Activated T-cell treated with anti-CD3 and anti-CD28 coated beads, Interleukin-2, amount 50 U/mL, for 72 hours (primary cell): ENCODE results near the gene PAXX. TPM values are rescaled to one million over a fixed set of nuclear protein-coding genes. Genes with fewer than 3 reads are reported as not detected.

Experiments used
- ATAC-seq, 2 donors: fragments of 150-1000 bp; cut with Tn5 transposase; replicated peaks in 1 of 2; 2 replicates each; pipeline ENCODE4 v1.10.0; 2021; ENCODE audit warnings: moderate library complexity in 2 of 2, mild to moderate bottlenecking in 1 of 2
- DNase-seq, 2 donors: peaks; one replicate each; pipeline ENCODE4 v3.0.0; 2021 to 2022; ENCODE audit warnings: mixed read lengths in 1 of 2
- H3K27ac Mint-ChIP-seq: one replicate; pipeline ENCODE4 v1.8.0; 2022; ENCODE audit warnings: mild to moderate bottlenecking, moderate library complexity, mixed read lengths
- H3K27me3 Mint-ChIP-seq: one replicate; pipeline ENCODE4 v1.8.0; 2022; ENCODE audit warnings: low read depth, mixed read lengths
- H3K36me3 Mint-ChIP-seq, 2 donors: one replicate each; pipeline ENCODE4 v1.8.0; 2022; ENCODE audit warnings: mixed read lengths in 2 of 2, mild to moderate bottlenecking in 1 of 2; ENCODE audit not compliant: insufficient read depth in 2 of 2
- H3K4me1 Mint-ChIP-seq: one replicate; pipeline ENCODE4 v1.8.0; 2022; ENCODE audit warnings: low read depth, mixed read lengths
- H3K4me3 Mint-ChIP-seq, 2 donors: one replicate each; pipeline ENCODE4 v1.8.0; 2022; ENCODE audit warnings: mild to moderate bottlenecking in 2 of 2, mixed read lengths in 2 of 2, moderate library complexity in 2 of 2
- H3K9me3 Mint-ChIP-seq, 2 donors: one replicate each; pipeline ENCODE4 v1.8.0; 2022; ENCODE audit warnings: mixed read lengths in 2 of 2
- total RNA-seq, 2 donors: library from RNA; stranded (reverse); gene quantifications; one replicate each; pipeline ENCODE4 v1.2.3, GENCODE V29; 2022

PAXX gene
- total RNA-seq, 2 donors from 2014 or later: 51.8 to 56.9 TPM

GRCh38 chr9:137037483-137037882 is 45.3 kb downstream of the PAXX start:
- no peaks in the 10 kb centered on the region for H3K9me3 Mint-ChIP-seq
- ATAC-seq (no peak), DNase-seq (no peak)
- H3K4me3 Mint-ChIP-seq: no peak overlapping the region
- peaks cover 28% of the 10 kb centered on the region for H3K4me1 Mint-ChIP-seq
- peaks cover 0 to 5% of the 10 kb centered on the region in 2 donors for H3K36me3 Mint-ChIP-seq
- no peaks in the 10 kb centered on the region for H3K27me3 Mint-ChIP-seq
- no peak overlapping the region for H3K27ac Mint-ChIP-seq

- peaks cover 0 to 5% of the 10 kb centered on the region in 2 donors for H3K36me3 Mint-ChIP-seq
- H3K4me3 Mint-ChIP-seq: no peak overlapping the region
- no peaks in the 10 kb centered on the region for H3K9me3 Mint-ChIP-seq
- no peak overlapping the region for H3K27ac Mint-ChIP-seq
- H3K4me1 Mint-ChIP-seq: peaks cover 19% of the 10 kb centered on the region
- no peaks in the 10 kb centered on the region for H3K27me3 Mint-ChIP-seq
- ATAC-seq: no peak
- DNase-seq: no peak
These were observed 46.7 kb downstream of the PAXX start for GRCh38 chr9:137038916-137039315.

- ATAC-seq (no peak), DNase-seq (no peak)
- peaks cover 4% of the 10 kb centered on the region for H3K27me3 Mint-ChIP-seq
- no peaks in the 10 kb centered on the region for H3K9me3 Mint-ChIP-seq
- H3K4me1 Mint-ChIP-seq: peaks cover 20% of the 10 kb centered on the region
- no peak overlapping the region for H3K27ac Mint-ChIP-seq
- peaks cover 0 to 5% of the 10 kb centered on the region in 2 donors for H3K36me3 Mint-ChIP-seq
- no peak overlapping the region for H3K4me3 Mint-ChIP-seq
These were observed 47.6 kb downstream of the PAXX start for GRCh38 chr9:137039611-137040366.

GRCh38 chr9:137040568-137040967 is 48.3 kb downstream of the PAXX start:
- Mint-ChIP-seq H3K27me3 (peaks cover 8% of the 10 kb centered on the region), H3K9me3 (no peaks in the 10 kb centered on the region), H3K4me3 (no peak overlapping the region), H3K4me1 (peaks cover 16% of the 10 kb centered on the region), H3K27ac (no peak overlapping the region), H3K36me3 (peaks cover 0 to 5% of the 10 kb centered on the region in 2 donors)
- ATAC-seq: no peak
- no peak for DNase-seq

- DNase-seq (no peak), ATAC-seq (no peak)
- Mint-ChIP-seq H3K4me3 (no peak overlapping the region), H3K4me1 (peaks cover 17% of the 10 kb centered on the region), H3K27ac (no peak overlapping the region), H3K36me3 (peaks cover 0 to 5% of the 10 kb centered on the region in 2 donors), H3K9me3 (no peaks in the 10 kb centered on the region), H3K27me3 (peaks cover 8% of the 10 kb centered on the region)
These were observed 48.9 kb downstream of the PAXX start for GRCh38 chr9:137041124-137041523.

- peaks cover 21% of the 10 kb centered on the region for H3K4me1 Mint-ChIP-seq
- DNase-seq (no peak), ATAC-seq (no peak)
- H3K36me3 Mint-ChIP-seq: peaks cover 0 to 5% of the 10 kb centered on the region in 2 donors
- no peak overlapping the region for H3K27ac Mint-ChIP-seq
- H3K27me3 Mint-ChIP-seq: peaks cover 21% of the 10 kb centered on the region
- no peak overlapping the region for H3K4me3 Mint-ChIP-seq
- H3K9me3 Mint-ChIP-seq: no peaks in the 10 kb centered on the region
These were observed 50.8 kb downstream of the PAXX start for GRCh38 chr9:137042751-137043727.

Other genes with a start within 250 kb of the PAXX start
- gene LCN10, start 249.5 kb upstream of the PAXX start, total RNA-seq: under 1 TPM; 0.21 to 0.70 TPM
- not detected for gene LCN6, start 243.9 kb upstream of the PAXX start, total RNA-seq
- not detected for gene LCN8, start 234.2 kb upstream of the PAXX start, total RNA-seq
- not detected for gene LCN15, start 227.9 kb upstream of the PAXX start, total RNA-seq
- gene TMEM141, start 201.1 kb upstream of the PAXX start, total RNA-seq: 10 to 100 TPM; 18.7 to 20.9 TPM
- gene CCDC183, start 196.1 kb upstream of the PAXX start, total RNA-seq: under 1 TPM; 0.46 to 0.72 TPM
- gene RABL6, start 184.5 kb upstream of the PAXX start, total RNA-seq: 10 to 100 TPM; 65.7 to 66.8 TPM
- 1 to 10 TPM; 5.3 to 5.7 TPM for gene AJM1, start 149.9 kb upstream of the PAXX start, total RNA-seq
- gene PHPT1, start 143.0 kb upstream of the PAXX start, total RNA-seq: 100 to 1,000 TPM in 1 of 2 donors, 10 to 100 TPM in 1; 95.7 to 111 TPM
- 10 to 100 TPM; 11.7 to 14.8 TPM for gene MAMDC4, start 140.1 kb upstream of the PAXX start, total RNA-seq
- 100 to 1,000 TPM; 254 to 267 TPM for gene EDF1, start 126.1 kb upstream of the PAXX start, total RNA-seq
- gene TRAF2, start 105.9 kb upstream of the PAXX start, total RNA-seq: 10 to 100 TPM; 53.5 to 73.3 TPM
- gene FBXW5, start 47.7 kb upstream of the PAXX start, total RNA-seq: 10 to 100 TPM; 67.7 to 74.9 TPM
- 1 to 10 TPM; 2.6 to 3.4 TPM for gene C8G, start 47.2 kb upstream of the PAXX start, total RNA-seq
- 1 to 10 TPM; 1.0 to 1.4 TPM for gene LCN12, start 40.1 kb upstream of the PAXX start, total RNA-seq
- not detected for gene PTGDS, start 14.9 kb upstream of the PAXX start, total RNA-seq
- not detected for gene LCNL1, start 9.4 kb upstream of the PAXX start, total RNA-seq
- under 1 TPM; 0.43 to 0.65 TPM for gene CLIC3, start 4.1 kb downstream of the PAXX start, total RNA-seq
- gene ABCA2, start 35.8 kb downstream of the PAXX start, total RNA-seq: 10 to 100 TPM; 23.9 to 27.5 TPM
- gene FUT7, start 39.7 kb downstream of the PAXX start, total RNA-seq: 1 to 10 TPM; 1.6 to 1.8 TPM
- 10 to 100 TPM; 27.2 to 28.7 TPM for gene NPDC1, start 53.8 kb downstream of the PAXX start, total RNA-seq
- gene ENTPD2, start 61.6 kb downstream of the PAXX start, total RNA-seq: under 1 TPM; 0.28 to 0.48 TPM
- 1 to 10 TPM; 6.6 to 8.4 TPM for gene SAPCD2, start 78.1 kb downstream of the PAXX start, total RNA-seq
- gene UAP1L1, start 85.1 kb downstream of the PAXX start, total RNA-seq: 10 to 100 TPM; 13.6 to 14.3 TPM
- gene MAN1B1, start 94.6 kb downstream of the PAXX start, total RNA-seq: 10 to 100 TPM; 40.3 to 45.8 TPM
- 100 to 1,000 TPM; 155 to 158 TPM for gene DPP7, start 122.3 kb downstream of the PAXX start, total RNA-seq
- gene GRIN1, start 146.7 kb downstream of the PAXX start, total RNA-seq: 1 to 10 TPM in 1 of 2 donors, under 1 TPM in 1; 0.38 to 1.2 TPM
- gene LRRC26, start 177.6 kb downstream of the PAXX start, total RNA-seq: not detected
- under 1 TPM; 0.50 to 0.74 TPM for gene TMEM210, start 179.6 kb downstream of the PAXX start, total RNA-seq
- gene ANAPC2, start 196.1 kb downstream of the PAXX start, total RNA-seq: 10 to 100 TPM; 56.9 to 63.5 TPM
- 10 to 100 TPM; 64.1 to 84.5 TPM for gene SSNA1, start 196.3 kb downstream of the PAXX start, total RNA-seq
- 10 to 100 TPM; 13.3 to 19.9 TPM for gene TPRN, start 208.3 kb downstream of the PAXX start, total RNA-seq
- gene TMEM203, start 213.2 kb downstream of the PAXX start, total RNA-seq: 10 to 100 TPM; 27.4 to 33.3 TPM
- gene NDOR1, start 213.3 kb downstream of the PAXX start, total RNA-seq: 10 to 100 TPM; 43.3 to 50.9 TPM
- gene RNF208, start 229.8 kb downstream of the PAXX start, total RNA-seq: 10 to 100 TPM in 1 of 2 donors, 1 to 10 TPM in 1; 6.6 to 10.3 TPM
- 1 to 10 TPM; 1.0 to 2.0 TPM for gene CYSRT1, start 232.8 kb downstream of the PAXX start, total RNA-seq
- under 1 TPM in 1 of 2 donors, not detected in 1; 0.14 TPM for gene RNF224, start 235.1 kb downstream of the PAXX start, total RNA-seq
- under 1 TPM; 0.12 to 0.14 TPM for gene SLC34A3, start 238.5 kb downstream of the PAXX start, total RNA-seq
- 100 to 1,000 TPM; 122 to 128 TPM for gene TUBB4B, start 248.9 kb downstream of the PAXX start, total RNA-seq